ENCODE data around the gene UPK1B.

Gene UPK1B

DNA sequence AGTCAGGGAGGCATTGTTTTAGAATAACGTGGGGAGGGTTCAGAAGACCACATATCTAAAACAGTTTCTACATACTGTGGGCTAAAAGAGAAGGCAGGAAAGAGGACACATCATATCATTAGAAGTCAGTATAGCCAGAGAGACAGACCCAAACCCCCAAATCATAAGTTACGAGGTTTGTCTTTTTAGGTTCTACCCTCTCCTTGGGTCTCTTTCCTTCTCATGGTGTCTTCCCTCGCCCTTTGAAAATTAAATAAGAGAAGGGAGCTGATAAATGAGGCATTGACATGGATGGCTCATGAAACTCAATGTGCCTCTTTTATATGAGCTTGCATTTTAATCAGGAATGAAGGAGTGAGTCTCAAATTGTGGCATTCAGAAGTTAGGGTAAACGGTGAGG lies 3.4 kb downstream of the UPK1B start:
- DNase-seq (ENCODE audit: low spot score) = no peak

DNA sequence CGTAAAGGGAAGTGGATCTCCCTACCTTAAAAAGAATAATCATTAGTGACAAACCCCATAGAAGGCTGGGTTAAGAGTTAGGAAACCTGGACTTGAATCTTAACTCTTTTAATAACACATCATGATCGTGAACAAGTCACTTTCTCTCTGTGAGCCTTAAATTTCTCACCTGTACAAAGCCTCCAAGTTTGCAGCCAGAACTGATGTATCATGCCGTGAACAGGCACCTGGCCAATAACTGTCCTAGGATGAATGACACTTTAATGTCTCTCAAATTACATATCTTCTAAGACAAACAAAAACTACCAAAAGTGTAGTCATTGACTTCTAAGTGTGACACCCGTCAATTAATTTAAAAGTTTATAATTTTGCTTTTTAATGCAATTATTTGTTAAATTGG lies 3.9 kb downstream of the UPK1B start:
- DNase-seq (ENCODE audit: low spot score) = no peak

DNA sequence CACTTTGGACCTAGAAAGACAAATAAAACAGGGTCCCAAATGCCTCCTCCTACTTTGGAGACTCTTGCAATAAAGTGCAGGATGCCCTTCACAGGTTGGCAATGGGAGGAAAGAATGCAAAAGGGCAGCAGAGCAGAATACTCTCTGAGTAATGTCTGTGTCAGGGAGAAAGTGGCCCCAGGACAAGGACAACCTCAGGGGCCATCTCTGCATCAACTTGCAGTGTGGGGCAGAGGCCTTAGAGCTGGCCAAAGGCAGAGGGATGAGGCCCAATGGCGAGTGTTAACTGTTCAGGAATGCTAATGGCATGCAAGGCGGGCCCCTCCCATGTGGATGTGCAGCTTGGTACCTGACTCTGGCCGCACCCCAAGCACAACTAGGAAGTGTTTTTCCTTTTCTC lies 8.4 kb downstream of the UPK1B start:
- DNase-seq (ENCODE audit: low spot score) = no peak

DNA sequence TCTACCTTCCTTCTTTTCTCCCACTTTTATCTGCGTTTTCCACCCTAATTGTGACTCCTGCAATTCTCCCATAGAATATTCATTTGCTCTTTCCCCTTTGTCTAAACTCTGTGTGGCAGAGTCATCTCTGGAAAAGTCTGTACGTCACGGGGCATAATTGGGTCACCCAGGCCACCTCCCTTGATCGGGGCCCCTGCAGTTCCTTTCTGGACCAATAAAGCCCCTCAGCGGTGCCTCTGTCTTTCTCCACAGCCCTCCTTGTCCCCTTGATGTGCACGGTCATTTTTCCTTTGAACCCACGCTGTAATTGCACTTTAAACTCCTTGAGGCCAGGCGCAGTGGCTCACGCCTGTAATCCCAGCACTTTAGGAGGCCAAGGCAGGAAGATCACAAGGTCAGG lies 10.7 kb downstream of the UPK1B start:
- DNase-seq (ENCODE audit: low spot score) = no peak

DNA sequence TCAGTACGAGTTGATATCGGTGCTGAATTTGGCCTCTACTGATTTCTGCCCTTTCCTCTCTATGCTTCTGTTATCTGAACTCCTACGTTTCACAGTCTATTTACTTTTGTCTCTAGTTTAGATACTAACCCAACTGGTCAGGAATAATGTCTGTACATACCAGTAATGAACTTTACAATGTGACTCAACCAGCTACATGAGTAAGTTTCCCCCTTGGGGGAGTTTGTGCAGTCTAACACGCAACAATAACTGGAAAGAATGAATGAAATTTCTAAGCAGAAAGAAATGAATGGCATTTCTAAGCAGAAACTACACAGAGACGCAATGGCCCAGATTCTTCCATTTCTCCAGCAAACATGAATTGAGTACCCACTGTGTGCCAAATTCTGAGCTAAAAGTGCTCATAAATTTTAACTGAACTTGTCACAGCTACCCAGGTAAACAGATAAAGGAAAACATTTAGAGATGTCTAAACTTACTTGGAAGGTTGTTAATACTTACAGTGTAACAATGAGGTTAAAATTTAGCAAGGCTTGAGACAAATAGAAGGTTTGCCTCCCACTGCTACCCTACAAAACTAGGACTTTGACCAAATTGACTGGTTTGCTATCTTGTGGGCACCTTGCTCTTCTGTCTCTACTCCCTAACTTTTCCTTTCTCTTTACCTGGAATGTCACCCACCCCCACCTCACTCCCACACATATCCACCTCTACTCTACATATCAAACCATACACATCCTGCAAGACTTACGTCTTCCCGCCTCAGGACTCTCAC lies 11.6 kb downstream of the UPK1B start:
- DNase-seq (ENCODE audit: low spot score) = no peak

DNA sequence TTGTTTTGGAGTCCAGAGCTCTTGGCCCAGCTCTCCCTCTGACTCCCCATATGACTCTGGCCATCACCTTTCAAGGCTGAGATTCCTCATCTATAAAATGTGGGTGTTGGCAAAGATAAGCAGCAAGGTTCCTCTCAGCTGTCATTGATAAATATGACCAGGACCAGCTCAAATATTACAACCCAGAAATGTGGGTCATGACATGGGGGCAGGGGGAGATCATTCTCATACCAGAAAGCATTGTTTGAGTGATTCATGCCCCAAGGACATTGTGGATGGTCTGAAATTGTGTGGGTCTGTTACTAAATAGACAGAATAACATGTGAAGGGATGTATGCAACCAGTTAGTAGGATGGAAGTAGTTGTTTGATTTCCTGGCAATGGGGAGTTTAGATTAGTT lies 13.9 kb downstream of the UPK1B start:
- DNase-seq (ENCODE audit: low spot score) = no peak

DNA sequence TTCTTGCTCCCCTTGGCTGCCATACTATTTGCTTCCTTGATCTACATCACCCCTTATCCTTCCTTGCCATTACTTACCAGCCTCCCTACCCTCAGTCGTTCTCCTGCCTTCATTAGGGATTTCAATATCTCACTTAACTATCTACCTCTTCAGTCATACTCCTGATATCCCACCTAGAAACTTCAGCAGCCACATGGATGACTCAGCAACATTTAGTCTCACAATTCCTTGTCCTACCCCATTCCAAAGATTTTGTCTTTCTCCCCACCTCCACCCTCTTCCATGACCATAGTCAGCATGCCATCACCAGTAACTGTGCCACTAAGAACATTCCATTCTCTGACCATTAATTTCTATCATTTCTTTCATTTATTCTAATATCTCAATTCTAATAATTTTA lies 18.4 kb downstream of the UPK1B start:
- no peak for DNase-seq (ENCODE audit: low spot score)

DNA sequence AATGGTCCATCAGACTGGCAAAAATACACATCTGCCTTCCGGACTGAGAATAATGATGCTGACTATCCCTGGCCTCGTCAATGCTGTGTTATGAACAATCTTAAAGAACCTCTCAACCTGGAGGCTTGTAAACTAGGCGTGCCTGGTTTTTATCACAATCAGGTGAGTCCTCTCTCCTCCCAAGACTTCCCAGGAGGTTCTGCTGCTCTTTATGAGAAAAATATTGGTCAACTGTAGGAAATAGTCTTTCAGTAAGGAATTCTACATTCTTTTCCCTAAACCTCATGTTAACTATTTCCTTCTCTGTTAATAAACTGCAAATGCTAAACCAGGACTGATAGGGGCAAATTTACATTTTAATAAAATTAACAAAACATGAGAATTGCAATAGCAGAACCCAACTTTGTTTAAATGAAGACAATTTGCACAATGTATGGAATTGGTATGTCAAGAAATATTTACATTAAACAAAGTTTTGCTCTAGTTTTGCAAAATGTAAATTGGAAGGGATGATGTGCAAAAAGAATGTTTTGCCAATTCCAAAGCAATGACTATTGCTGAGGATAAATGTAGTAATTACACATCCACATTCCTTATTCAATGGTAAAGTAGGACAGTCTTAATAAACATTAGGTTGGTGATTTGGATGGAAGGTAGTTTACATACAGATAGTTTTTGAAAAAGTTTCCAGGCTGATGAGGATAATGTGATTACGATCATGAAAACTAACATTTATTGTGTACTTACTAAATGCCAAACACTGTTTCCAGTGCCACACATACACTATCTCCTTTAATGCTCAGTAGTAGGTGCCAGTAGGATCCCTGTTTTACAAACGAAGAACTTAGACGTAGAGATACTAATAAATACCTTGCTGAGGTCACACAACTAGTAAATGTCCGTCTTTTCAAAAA lies 21.1 kb downstream of the UPK1B start:
- DNase-seq (ENCODE audit: low spot score) = no peak

DNA sequence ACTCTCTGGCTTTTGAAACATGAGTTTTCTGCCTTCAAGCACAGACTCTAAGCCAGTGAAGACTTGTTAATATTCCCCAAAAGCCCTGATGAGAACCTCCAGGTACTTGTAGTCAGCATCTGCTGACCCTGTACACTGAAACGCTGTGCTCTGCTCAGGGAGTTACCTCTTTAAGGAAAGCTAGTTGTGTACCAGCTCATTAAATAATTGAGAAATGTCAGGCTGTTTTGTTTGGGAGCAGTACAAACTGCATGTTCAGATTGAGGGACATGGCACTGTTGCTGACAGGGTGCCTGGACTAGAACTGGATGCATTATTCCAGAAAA lies 21.7 kb downstream of the UPK1B start:
- no peak for DNase-seq (ENCODE audit: low spot score)

DNA sequence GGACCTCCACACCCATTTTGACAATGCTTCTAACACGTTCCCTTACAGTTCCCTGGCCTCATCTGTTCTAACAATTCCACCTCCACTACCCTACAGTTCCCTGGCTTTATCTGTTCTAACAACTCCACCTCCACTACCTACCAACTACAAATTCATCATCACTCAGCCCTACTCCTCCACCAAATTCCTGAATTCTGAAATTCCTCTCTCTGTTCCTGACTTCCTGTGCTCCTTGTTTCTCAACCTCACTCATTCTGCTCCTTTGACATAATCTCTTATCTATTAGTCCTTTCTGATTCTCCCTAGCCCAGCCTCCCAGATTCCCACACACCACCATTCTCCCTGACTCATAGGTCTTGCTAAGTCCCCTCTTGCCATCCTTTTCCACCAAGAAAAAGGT lies 22.5 kb downstream of the UPK1B start:
- DNase-seq (ENCODE audit: low spot score) = no peak

DNA sequence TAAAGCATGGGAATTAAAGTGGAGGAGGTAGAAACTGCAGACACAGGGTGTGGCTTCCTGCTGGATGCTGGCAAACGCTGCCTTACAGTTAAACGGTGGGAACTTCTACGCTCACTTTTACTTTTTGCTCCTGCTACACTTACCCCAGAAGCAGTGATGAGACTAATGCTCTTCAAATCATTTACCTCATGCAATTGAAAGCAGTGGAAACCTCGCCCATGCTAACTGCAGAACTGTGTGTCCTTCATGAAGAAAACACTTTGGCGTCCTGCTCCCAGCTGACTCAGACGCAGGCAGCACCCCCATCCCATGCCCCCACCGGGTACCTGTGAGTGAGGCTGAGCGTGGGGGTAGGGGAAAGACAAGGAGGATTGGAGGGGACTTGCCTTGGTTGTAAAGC lies 31.8 kb downstream of the UPK1B start:
- no peak for DNase-seq (ENCODE audit: low spot score)

DNA sequence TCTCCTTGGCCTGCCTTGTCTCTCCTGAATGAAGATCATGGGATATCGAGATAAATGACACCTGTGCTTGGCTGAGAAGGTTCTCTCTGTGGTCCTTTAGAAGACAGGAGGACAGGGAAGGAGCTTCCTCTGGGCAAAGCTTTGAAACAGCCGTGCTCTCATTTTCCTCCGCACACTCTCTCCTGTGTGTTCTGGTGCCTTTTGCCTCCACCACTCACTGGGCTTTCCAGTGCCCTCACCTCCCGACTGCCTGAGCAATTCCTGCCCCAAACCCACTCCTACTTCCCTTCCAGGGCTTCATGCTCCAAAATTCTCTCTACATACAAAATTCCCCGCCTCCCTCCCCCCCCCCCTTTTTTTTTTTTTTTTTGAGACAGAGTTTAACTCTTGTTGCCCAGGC lies 32.3 kb downstream of the UPK1B start:
- DNase-seq (ENCODE audit: low spot score) = no peak

DNA sequence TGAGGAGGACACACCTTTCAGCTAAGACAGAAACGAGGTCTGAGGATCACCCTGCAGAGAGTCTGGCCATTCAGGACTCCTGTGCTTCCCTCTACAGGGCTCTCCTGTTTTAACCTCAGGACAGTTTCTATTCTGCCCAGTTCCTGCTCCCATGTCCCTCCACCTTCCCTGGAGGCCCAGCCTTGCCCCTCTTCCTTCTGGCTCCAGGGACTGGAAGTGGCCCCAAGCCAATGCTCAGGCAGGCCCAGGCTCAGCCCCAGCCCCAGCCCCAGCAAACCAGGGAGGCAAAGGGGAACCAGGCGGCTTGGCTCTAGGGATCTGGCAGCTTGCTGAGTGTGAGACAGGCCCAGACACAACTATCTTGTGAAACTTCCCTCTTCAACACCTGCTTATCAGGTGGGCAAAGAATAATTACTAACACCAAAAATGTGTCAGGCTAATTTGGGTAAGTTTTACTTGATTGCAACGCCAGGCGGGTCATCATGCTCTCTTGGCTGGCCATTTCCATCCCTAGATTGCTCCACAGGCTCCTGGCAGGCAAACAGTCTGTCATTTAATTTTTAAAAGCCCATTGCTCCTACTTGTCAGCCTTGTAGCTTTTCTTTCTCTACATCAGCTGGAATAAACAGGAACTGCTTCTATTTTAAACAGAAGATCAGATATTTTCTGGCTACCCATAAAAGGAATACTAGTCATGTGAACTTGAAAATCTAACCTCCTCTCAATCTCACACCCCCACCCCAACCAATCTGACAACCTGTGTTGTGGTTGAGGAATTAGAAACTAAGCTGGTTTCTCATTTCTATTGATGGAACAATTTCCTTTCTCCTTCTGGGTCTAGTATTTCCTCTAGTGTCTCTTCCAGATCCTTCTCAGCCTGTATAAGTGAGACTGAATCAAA lies 33.5 kb downstream of the UPK1B start:
- DNase-seq (ENCODE audit: low spot score) = no peak

DNA sequence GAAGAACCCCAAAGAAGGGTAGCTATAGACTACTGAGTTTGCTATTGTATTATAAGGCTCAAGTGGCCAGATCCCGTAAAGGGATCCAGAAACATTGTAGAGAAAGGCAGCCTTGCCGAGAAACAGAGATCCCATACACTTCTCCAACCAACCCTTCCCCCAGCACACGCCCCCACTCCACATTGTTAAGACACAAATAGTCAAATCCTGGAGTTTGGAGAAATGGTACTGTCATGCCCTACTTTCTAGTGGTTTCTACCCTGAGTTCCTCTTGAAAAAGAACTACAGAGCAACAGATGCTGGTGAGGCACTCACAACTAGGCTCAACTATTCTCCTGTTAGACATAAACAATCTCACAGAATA lies 34.1 kb downstream of the UPK1B start:
- DNase-seq (ENCODE audit: low spot score) = no peak

DNA sequence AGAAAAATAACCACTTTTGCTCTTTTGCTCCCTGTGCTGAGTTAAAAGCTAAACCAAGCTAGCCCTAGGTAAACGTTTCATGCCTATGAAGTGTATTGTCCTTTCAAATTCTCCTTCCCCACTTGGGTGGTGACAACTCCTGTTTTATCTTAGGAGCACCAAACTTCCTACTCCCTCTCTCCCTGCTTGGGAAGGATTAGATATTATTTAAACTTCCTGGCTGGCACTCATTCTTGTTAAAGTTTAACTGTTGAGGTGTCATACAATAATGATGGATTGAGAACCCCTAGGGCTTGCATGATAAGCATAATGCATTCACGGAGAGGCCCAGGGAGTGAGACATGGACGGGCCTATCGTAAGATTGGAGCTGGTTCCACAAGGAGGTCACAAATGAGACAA lies 37.8 kb downstream of the UPK1B start:
- DNase-seq (ENCODE audit: low spot score) = no peak

DNA sequence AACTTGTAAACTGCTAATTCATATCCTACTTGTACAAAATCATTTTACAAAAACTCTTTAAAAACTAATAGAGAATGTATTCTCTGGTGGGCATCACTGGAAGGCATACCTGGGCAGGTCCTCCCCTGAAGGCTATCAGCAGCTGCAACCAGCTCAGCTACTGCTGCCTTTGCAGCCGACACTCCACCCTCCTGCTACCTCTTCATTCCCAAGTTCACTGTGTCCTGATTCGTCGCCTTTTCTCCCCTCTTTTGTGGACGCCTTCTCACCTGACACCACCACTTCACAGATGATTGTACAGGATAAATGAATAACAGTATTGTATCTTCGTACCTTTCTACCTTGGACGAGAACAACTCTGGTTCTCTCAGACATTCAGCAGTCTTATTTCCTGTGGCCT lies 38.4 kb downstream of the UPK1B start:
- DNase-seq (ENCODE audit: low spot score) = no peak

DNA sequence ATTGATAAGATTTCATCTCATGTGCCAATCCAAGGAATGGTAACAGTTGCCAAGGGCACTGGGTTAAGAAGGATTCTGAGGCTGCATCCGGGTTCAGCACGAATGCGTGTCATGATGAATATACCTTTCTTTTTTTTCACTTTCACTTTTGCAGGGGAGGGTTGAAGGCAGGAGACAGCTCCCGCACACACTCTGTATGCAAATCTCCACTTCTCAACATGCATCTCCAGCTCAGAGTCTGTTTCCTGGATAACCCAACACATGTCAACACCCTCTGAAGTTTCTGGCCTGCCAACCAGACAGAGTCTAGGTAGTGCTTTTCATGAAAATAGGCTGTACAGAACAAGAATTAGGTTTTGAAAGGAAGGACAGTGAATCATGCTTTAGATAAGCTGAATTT lies 45.7 kb downstream of the UPK1B start:
- peak; percentile 43 for DNase-seq (ENCODE audit: low spot score)

DNA sequence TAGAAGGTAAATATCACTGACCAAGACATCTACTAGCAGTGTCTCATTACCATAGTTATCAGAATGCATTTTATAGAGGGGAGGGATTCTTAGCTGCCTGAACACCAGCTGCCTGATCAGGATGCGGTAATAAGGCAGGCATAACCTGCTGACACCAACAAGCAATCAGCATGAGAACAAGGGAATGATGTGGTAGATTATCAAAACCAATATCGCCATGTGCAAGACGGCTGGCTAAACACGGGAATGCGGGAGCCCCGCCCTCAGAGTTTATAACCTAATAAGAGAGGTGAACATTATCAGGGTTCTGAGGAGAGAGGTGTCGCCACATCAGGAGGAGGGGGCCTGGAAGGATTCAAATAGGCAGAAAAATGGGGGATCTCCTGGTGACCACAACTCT lies 46.8 kb downstream of the UPK1B start:
- no peak for DNase-seq (ENCODE audit: low spot score)

DNA sequence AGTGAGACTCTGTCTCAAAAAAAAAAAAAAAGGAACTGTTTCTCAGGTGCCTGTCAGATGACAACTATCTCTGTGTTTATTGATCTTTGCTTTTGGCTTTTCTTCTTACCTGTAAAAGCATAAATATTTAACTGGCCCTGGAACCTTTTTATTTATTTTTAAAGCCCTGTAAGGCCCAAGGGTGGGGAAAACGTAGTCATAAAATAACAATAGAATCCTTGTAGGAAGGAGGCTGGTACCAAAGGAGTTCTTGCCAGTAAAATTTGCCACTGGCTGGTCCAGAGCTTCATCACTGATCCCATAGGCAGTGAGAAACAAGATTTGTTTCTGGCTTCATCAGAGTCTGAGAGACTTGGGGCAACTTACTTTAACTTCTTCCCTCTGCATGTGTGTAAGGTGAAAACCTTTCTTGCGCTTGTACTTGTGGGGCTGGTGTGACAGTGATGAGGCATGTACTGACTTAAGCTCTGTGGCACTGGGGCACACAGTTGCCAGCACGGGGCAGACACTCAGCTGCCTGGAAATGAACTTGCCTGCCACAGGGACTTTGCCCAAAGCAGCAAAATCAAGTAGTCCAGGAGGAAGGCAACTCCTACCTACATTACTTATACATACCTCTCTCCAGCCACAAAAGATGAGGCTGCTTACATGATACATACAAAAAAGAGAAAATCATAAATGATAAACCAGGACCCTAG lies 47.7 kb downstream of the UPK1B start:
- no peak for DNase-seq (ENCODE audit: low spot score)

DNA sequence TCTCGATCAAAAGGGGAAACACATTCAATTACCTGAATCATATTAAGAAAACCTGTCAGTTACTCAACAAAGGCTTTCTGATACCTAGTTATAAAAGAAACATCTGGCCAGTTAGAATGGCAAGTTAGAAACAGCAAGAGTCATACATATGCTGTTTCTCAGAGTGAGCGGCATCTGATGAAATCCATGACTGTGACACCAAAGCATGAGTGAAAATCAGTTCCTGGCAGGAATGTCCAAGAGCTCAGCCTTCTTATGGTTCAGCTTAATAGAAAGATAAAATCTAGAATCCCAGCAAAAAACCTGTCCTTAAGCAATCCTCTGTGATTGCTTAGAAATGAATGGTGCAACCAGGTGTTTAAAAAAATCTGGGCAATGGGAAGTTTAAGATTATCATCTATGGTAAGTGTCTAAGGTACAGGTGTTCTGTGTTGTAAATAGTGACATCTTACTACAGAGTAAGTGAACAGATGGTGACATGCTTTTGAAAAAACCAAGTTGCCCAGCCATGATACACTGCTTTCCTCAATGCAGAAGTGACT lies 48.5 kb downstream of the UPK1B start:
- no peak for DNase-seq (ENCODE audit: low spot score)

DNA sequence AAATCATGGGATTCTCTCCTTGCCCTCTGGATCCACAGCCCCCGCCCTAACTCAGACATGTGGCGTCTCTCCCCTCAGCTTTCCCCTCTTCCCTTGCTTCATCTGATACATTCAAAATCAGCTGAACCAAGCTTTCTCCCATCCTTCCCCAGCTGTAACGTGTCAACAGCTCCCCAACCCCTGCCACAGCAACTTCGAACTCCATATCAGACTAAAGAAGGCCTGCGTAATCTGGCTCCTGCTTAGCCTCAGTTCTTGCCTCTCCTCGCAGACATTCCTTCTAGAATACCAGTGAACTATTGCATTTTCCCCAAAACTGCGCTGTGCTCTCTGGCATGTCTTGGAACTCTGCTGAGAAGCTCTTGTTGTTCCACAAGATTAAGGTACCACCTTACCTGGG lies 49.0 kb downstream of the UPK1B start:
- DNase-seq (ENCODE audit: low spot score) = no peak

DNA sequence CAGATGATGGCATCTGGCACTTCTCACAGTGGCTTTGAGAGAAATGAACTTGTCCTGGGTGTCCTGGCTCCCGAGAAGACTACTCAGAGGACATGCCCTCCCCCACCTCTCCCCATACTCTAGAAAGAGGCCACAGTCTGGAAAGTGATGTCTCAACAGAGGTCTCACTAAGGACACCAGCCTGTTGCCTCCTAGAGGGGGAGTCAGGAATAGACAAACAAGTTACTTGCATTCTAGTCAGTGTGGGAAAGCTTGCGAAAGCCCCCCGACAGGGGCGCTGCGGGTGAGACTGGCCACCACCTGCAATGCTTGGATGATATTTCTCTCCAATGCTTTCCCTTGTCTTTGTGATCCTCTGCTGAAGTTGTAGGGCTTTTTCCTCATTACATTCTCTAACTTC lies 50.1 kb downstream of the UPK1B start:
- no peak for DNase-seq (ENCODE audit: low spot score)

Measured in CD4-positive, alpha-beta T cell treated with Interleukin-15 for 4 hours (primary cell).